K562 (cell line): ENCODE data around the gene PTPRT. TPM values are rescaled to one million over a fixed set of nuclear protein-coding genes. Genes with fewer than 3 reads are reported as not detected.

Experiments used
- ATAC-seq: fragments of 200-7000 bp; cut with Tn5 transposase; 3 replicates; pipeline ENCODE4 v1.9.1; 2020; ENCODE audit warnings: moderate library complexity
- BruUV-seq: library from RNA; stranded (reverse); fragments of 400-500 nt; replicated peaks from 2 replicates; lab custom pipeline; 2021; lab: Mats Ljungman, UMichigan
- CTCF ChIA-PET: fragments of 300-600 bp; formaldehyde crosslinking; extraction: SDS; loops from one replicate; lab custom pipeline; 2021; ENCODE audit warnings: low intra/inter-chr PET ratio; lab: Yijun Ruan, JAX
- POLR2A ChIA-PET: fragments of 300-600, 350-650 bp; sonication (Branson Sonifier 250); formaldehyde crosslinking; extraction: SDS; loops from one replicate; lab custom pipeline; 2021; ENCODE audit warnings: antibody characterized with exemption, inconsistent platforms; lab: Yijun Ruan, JAX
- DNase-seq, 4 experiments: peaks; one replicate each; pipeline versions ENCODE4 v3.0.0 to v3.0.0-alpha.2; 2011 to 2018; ENCODE audit warnings: low spot score in 3 of 4, mixed read lengths in 3 of 4; ENCODE audit errors: extremely low read depth in 1 of 4
- FAIRE-seq: peaks from 2 replicates; lab custom pipeline; 2011; peaks lifted over from hg19 to GRCh38; lab: Jason Lieb, UNC
- H2AFZ ChIP-seq: 2 replicates; pipeline ENCODE4 v1.6.0; 2011; ENCODE audit warnings: low read depth, low read length, control low read depth, inconsistent platforms
- H3K27ac ChIP-seq: fragments of 200-600 bp; 3 replicates; pipeline ENCODE4 v1.8.0; 2011; ENCODE audit warnings: low read depth, mild to moderate bottlenecking, control low read depth, inconsistent platforms, low read length, moderate library complexity, mixed read lengths; ENCODE audit errors: extremely low read depth
- H3K27me3 ChIP-seq, 2 experiments: fragments of 300-600 bp in 1 of 2; 2 replicates in 1 of 2; 3 replicates in 1 of 2; pipeline versions ENCODE4 v1.6.0 to v1.8.0; 2011; ENCODE audit warnings: inconsistent platforms in 2 of 2, low read length in 2 of 2, mild to moderate bottlenecking in 1 of 2, mixed read lengths in 1 of 2, moderate library complexity in 1 of 2; ENCODE audit not compliant: control insufficient read depth in 2 of 2, insufficient read depth in 2 of 2
- H3K36me3 ChIP-seq: fragments of 300-600 bp; 3 replicates; pipeline ENCODE4 v1.8.0; 2011; ENCODE audit warnings: mild to moderate bottlenecking, low read length, inconsistent platforms; ENCODE audit not compliant: control insufficient read depth, insufficient read depth
- H3K4me1 ChIP-seq, 2 experiments: fragments of 200-600 bp in 1 of 2; replicated peaks in 1 of 2; 2 replicates in 1 of 2; 3 replicates in 1 of 2; pipeline versions ENCODE4 v1.5.1 to v1.8.0; 2011; ENCODE audit warnings: inconsistent platforms in 2 of 2, low read length in 2 of 2, mild to moderate bottlenecking in 1 of 2, mixed read lengths in 1 of 2, moderate library complexity in 1 of 2; ENCODE audit not compliant: control insufficient read depth in 2 of 2, insufficient read depth in 2 of 2
- H3K4me2 ChIP-seq: 2 replicates; pipeline ENCODE4 v1.6.1; 2011; ENCODE audit warnings: low read length, control low read depth, inconsistent platforms, mixed read lengths; ENCODE audit not compliant: insufficient read depth
- H3K4me3 ChIP-seq: fragments of 200-600 bp; sonication (generic), shearing (Covaris generic); 2 replicates; pipeline ENCODE4 v1.5.1; 2016; ENCODE audit warnings: control low read depth, inconsistent platforms
- H3K79me2 ChIP-seq: fragments of 200-600 bp; 3 replicates; pipeline ENCODE4 v1.8.0; 2011; ENCODE audit warnings: low read length, inconsistent platforms; ENCODE audit not compliant: control insufficient read depth, insufficient read depth
- H3K9ac ChIP-seq, 2 experiments: 2 replicates each; pipeline versions ENCODE4 v1.6.0 to v1.6.1; 2011; ENCODE audit warnings: low read depth in 2 of 2, low read length in 2 of 2, control low read depth in 1 of 2, inconsistent platforms in 1 of 2, mild to moderate bottlenecking in 1 of 2, mixed read lengths in 1 of 2; ENCODE audit not compliant: insufficient read depth in 1 of 2
- H3K9me1 ChIP-seq: one replicate; pipeline ENCODE4 v1.6.0; 2011; ENCODE audit warnings: inconsistent platforms, mild to moderate bottlenecking, low read length, moderate library complexity; ENCODE audit not compliant: control insufficient read depth, insufficient read depth
- H3K9me3 ChIP-seq: replicated peaks from 2 replicates; pipeline ENCODE4 v1.5.1; 2011; ENCODE audit warnings: low read depth, low read length, inconsistent platforms; ENCODE audit not compliant: control insufficient read depth, insufficient read depth
- H4K20me1 ChIP-seq: replicated peaks from 2 replicates; pipeline ENCODE4 v1.6.1; 2011; ENCODE audit warnings: low read length, inconsistent platforms, mixed read lengths; ENCODE audit not compliant: control insufficient read depth, insufficient read depth
- AFF1 ChIP-seq, 2 experiments: fragments of 450-650 bp; IDR thresholded peaks; 2 replicates each; pipeline ENCODE4 v1.6.1; 2018; ENCODE audit warnings: mild to moderate bottlenecking in 2 of 2, low read depth in 1 of 2; ENCODE audit not compliant: partially characterized antibody in 2 of 2
- C11orf30 ChIP-seq: fragments of 450-650 bp; IDR thresholded peaks from 2 replicates; pipeline ENCODE4 v1.6.1; 2016; ENCODE audit warnings: low read depth, mild to moderate bottlenecking
- CTBP1 ChIP-seq: fragments of 450-650 bp; IDR thresholded peaks from 2 replicates; pipeline ENCODE4 v1.6.1; 2016; ENCODE audit warnings: borderline replicate concordance
- ELF4 ChIP-seq: fragments of 450-650 bp; formaldehyde crosslinking; IDR thresholded peaks from 2 replicates; pipeline ENCODE4 v1.4.0; 2022; ENCODE audit warnings: missing genetic modification characterization
- MYBL2 ChIP-seq, 2 experiments: fragments of 450-650 bp in 1 of 2; sonication (generic) in 1 of 2; formaldehyde crosslinking in 1 of 2; IDR thresholded peaks; 2 replicates each; pipeline versions ENCODE4 v1.6.1 to v1.8.1; 2017 to 2022; ENCODE audit warnings: borderline replicate concordance in 1 of 2, inconsistent platforms in 1 of 2, low read depth in 1 of 2, mild to moderate bottlenecking in 1 of 2, missing genetic modification reagents in 1 of 2, moderate library complexity in 1 of 2
- NCOA6 ChIP-seq: fragments of 450-650 bp; IDR thresholded peaks from 2 replicates; pipeline ENCODE4 v1.6.1; 2017; ENCODE audit warnings: mild to moderate bottlenecking
- WGBS: fragments of 100-300 bp; shearing (Covaris generic); methylation state at CpG from one replicate; pipeline ENCODE4 v1.1.6; 2016; ENCODE audit warnings: low coverage, mixed read lengths; ENCODE audit not compliant: insufficient coverage; ENCODE audit errors: missing lambda C conversion rate; 5-methylcytosine and 5-hydroxymethylcytosine counted together
- in situ Hi-C: fragments of 300-500 bp; cut with MboI; formaldehyde crosslinking; loops from 4 replicates; pipeline ENCODE4 v1.15.0; 2018; ENCODE audit warnings: inconsistent platforms, mixed read lengths
- intact Hi-C: fragments of 100-400 bp; cut with micrococcal nuclease; formaldehyde crosslinking; loops from 2 replicates; pipeline ENCODE4 v1.14.2; 2022
- polyA plus RNA-seq, 8 experiments: library from polyadenylated mRNA; depleted of rRNA in 4 of 8; stranded (reverse) in 5 of 8; unstranded in 3 of 8; fragments of >200 nt; fragmentation: Nextera tagmentation in 2 of 8; fragmentation: Illumina TruSeq in 1 of 8; extraction: Ambion mirVana in 2 of 8; extraction: Trizol in 1 of 8; gene quantifications; 2 replicates each; pipeline versions ENCODE4 v1.2.1 to v1.2.3, GENCODE V29; 2011 to 2014; ENCODE audit warnings: inconsistent platforms in 1 of 8, missing spikeins in 1 of 8
- total RNA-seq, 7 experiments: library from RNA; depleted of rRNA in 6 of 7; stranded (reverse); fragments of >200 nt in 6 of 7; fragmentation: Illumina TruSeq in 2 of 7; extraction: Trizol in 2 of 7; gene quantifications; 2 replicates each; pipeline versions ENCODE4 v1.2.1 to v1.2.3, GENCODE V29; 2011 to 2021; ENCODE audit warnings: low replicate concordance in 1 of 7
- TF ChIP-seq, protein P1 (sequence below): sonication (generic); formaldehyde crosslinking; IDR thresholded peaks from 2 replicates; pipeline ENCODE4 v1.8.0; 2022; ENCODE audit warnings: missing genetic modification reagents, mild to moderate bottlenecking, borderline replicate concordance
- TF ChIP-seq, protein P2 (sequence below): fragments of 250-450 bp; sonication (Bioruptor Pico); IDR thresholded peaks from 2 replicates; pipeline ENCODE4 v1.8.0; 2021; ENCODE audit warnings: borderline replicate concordance, mild to moderate bottlenecking, moderate library complexity; ENCODE audit not compliant: poor library complexity, severe bottlenecking
- TF ChIP-seq, protein P3 (sequence below): fragments of 450-650 bp; IDR thresholded peaks from 2 replicates; pipeline ENCODE4 v1.6.1; 2018; ENCODE audit warnings: mild to moderate bottlenecking, low read depth; ENCODE audit not compliant: partially characterized antibody
- TF ChIP-seq, protein P4 (sequence below): fragments of 450-650 bp; formaldehyde crosslinking; IDR thresholded peaks from 2 replicates; pipeline ENCODE4 v1.4.0; 2020; ENCODE audit warnings: mild to moderate bottlenecking

PTPRT gene
- total and polyA plus RNA-seq, 9 of the 15 experiments (the other 6 are each of a cell fraction or from before 2014, with no cell fraction given) = not detected

DNA sequence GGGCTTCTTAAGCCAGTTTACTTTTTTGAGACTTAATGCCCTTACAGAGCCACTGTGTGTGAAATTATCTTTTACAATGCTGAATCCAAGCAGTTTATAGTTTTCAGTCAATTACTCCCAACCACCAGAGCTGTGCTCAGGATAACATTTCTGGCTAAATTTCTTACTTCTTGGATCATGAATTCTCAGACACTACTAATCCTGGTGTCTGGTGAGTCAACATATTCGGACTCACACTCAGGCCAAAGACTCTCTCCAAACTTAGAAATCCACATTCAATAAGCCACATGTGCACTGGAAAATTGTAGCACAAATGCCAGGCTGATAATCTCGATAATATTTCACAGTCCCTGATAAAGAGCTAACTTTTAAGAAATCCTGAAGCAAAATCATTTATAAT, 49.0 kb downstream of the PTPRT start:
- Histone ChIP-seq H3K9ac (no peak overlapping the region), H3K4me2 (no peak overlapping the region), H3K9me1 (no peaks in the 10 kb centered on the region), H3K36me3 (no peaks in the 10 kb centered on the region), H2AFZ (no peak overlapping the region), H3K79me2 (no peaks in the 10 kb centered on the region), H3K9me3 (no peaks in the 10 kb centered on the region), H3K4me1 (0 out of 5 replicates have a peak, but pooled peaks cover 0 to 3% of the 10 kb centered on the region in 2 experiments), H3K27me3 (peaks cover 0 to 19% of the 10 kb centered on the region in 2 experiments; a peak in 3 of 5 replicates), H3K27ac (no peak overlapping the region), H4K20me1 (no peaks in the 10 kb centered on the region; the same call in 1 of the 2 replicates), H3K4me3 (no peak overlapping the region)
- ChIA-PET POLR2A (no interaction called here), CTCF (no interaction called here)
- ATAC-seq = no peak
- intact Hi-C loops = no loop called here
- 0% methylated on average over 2 of the region's 2 CpGs for WGBS
- in situ Hi-C loops = no loop called here
- no peak for FAIRE-seq
- BruUV-seq = no TSS peak
- DNase-seq = no peak
- TF ChIP-seq, protein P1, sequence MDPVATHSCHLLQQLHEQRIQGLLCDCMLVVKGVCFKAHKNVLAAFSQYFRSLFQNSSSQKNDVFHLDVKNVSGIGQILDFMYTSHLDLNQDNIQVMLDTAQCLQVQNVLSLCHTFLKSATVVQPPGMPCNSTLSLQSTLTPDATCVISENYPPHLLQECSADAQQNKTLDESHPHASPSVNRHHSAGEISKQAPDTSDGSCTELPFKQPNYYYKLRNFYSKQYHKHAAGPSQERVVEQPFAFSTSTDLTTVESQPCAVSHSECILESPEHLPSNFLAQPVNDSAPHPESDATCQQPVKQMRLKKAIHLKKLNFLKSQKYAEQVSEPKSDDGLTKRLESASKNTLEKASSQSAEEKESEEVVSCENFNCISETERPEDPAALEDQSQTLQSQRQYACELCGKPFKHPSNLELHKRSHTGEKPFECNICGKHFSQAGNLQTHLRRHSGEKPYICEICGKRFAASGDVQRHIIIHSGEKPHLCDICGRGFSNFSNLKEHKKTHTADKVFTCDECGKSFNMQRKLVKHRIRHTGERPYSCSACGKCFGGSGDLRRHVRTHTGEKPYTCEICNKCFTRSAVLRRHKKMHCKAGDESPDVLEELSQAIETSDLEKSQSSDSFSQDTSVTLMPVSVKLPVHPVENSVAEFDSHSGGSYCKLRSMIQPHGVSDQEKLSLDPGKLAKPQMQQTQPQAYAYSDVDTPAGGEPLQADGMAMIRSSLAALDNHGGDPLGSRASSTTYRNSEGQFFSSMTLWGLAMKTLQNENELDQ (CRISPR knock-in tag) = no peak
- TF ChIP-seq ELF4 (CRISPR knock-in tag) (no peak), AFF1 (IDR thresholded peaks at IDR 0.05; ENCODE audit: low read depth in 1 of 2, partially characterized antibody in 2 of 2) (no peak), C11orf30 (no peak), MYBL2 (IDR thresholded peaks at IDR 0.05; ENCODE audit: low read depth) (no peak), MYBL2 (CRISPR knock-in tag; IDR thresholded peaks at IDR 0.05; ENCODE audit: borderline replicate concordance) (no peak), CTBP1 (no peak), NCOA6 (no peak)
- TF ChIP-seq, protein P2, sequence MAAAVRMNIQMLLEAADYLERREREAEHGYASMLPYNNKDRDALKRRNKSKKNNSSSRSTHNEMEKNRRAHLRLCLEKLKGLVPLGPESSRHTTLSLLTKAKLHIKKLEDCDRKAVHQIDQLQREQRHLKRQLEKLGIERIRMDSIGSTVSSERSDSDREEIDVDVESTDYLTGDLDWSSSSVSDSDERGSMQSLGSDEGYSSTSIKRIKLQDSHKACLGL = no peak
- TF ChIP-seq, protein P3, sequence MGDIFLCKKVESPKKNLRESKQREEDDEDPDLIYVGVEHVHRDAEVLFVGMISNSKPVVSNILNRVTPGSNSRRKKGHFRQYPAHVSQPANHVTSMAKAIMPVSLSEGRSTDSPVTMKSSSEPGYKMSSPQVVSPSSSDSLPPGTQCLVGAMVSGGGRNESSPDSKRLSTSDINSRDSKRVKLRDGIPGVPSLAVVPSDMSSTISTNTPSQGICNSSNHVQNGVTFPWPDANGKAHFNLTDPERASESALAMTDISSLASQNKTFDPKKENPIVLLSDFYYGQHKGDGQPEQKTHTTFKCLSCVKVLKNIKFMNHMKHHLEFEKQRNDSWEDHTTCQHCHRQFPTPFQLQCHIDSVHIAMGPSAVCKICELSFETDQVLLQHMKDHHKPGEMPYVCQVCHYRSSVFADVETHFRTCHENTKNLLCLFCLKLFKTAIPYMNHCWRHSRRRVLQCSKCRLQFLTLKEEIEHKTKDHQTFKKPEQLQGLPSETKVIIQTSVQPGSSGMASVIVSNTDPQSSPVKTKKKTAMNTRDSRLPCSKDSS = no peak
- TF ChIP-seq, protein P4, sequence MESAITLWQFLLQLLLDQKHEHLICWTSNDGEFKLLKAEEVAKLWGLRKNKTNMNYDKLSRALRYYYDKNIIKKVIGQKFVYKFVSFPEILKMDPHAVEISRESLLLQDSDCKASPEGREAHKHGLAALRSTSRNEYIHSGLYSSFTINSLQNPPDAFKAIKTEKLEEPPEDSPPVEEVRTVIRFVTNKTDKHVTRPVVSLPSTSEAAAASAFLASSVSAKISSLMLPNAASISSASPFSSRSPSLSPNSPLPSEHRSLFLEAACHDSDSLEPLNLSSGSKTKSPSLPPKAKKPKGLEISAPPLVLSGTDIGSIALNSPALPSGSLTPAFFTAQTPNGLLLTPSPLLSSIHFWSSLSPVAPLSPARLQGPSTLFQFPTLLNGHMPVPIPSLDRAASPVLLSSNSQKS = no peak
